Activated naive CD4-positive, alpha-beta T cell treated with anti-CD3 and anti-CD28 coated beads for 36 hours (primary cell): ENCODE data around the gene PROK1. TPM values are rescaled to one million over a fixed set of nuclear protein-coding genes. Genes with fewer than 3 reads are reported as not detected.

ENCODE experiments used
- total RNA-seq, 2 experiments: library from RNA; stranded (reverse); gene quantifications; one replicate each; pipeline ENCODE4 v1.2.3, GENCODE V29; 2021

Gene PROK1
- total RNA-seq, 2 experiments from 2014 or later = not detected

Other genes with a start within 250 kb of the PROK1 start
- gene KCNC4, start 240.8 kb upstream of the PROK1 start, total RNA-seq = 1 to 10 TPM; 9.7 TPM
- 10 to 100 TPM; 91.0 to 91.5 TPM for gene RBM15, start 111.8 kb upstream of the PROK1 start, total RNA-seq
- gene SLC16A4, start 60.1 kb upstream of the PROK1 start, total RNA-seq = under 1 TPM; 0.14 to 0.37 TPM
- 100 to 1,000 TPM; 138 to 144 TPM for gene LAMTOR5, start 43.5 kb upstream of the PROK1 start, total RNA-seq
- not detected for gene KCNA10, start 68.0 kb downstream of the PROK1 start, total RNA-seq
- gene KCNA2, start 155.2 kb downstream of the PROK1 start, total RNA-seq = under 1 TPM; 0.19 to 0.64 TPM
- 10 to 100 TPM; 15.3 to 15.4 TPM for gene KCNA3, start 223.8 kb downstream of the PROK1 start, total RNA-seq